Activated naive CD4-positive, alpha-beta T cell (primary cell): ENCODE data around the gene APBB1IP.

Experiments used
- DNase-seq, 4 experiments: peaks; one replicate each; lab custom pipeline; 2025; lab: John Stamatoyannopoulos, UW

The APBB1IP gene

DNA sequence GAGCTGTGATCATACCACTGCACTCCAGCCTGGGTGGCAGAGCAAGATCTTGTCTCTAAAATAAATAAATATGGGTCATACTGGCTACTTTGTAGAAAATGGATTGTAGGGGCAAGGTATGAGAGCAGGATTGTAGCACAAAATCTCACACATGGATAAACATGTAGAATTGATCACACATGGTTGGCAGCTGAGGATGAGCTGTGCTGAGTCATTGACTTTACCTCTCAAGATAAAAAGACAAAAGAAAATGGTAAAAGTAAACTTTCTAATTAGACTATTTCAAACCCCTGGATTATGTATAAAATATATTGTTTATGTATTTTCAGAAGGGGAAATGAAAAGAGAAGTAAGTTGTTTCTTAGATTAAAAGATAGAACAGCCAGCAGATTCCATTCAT, 69.3 kb downstream of the APBB1IP start:
- DNase-seq: no peak

DNA sequence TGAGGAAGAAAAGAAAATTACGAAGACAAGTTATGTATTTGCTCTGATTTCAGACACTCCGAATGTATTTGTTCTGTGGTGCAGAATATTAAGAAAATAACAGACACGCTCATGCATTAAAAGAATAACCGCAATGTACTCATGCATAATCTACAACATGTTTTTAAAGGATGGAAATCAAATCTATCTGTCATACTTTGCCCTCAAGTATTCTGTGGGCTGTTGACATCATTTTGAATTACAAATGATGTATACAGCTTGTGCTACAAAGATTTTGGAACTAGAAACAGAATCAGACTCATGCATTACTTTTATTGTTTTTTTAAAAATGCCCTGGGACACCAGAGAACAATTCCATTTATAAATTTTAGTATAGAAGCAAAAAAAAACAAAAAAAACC, 69.9 kb downstream of the APBB1IP start:
- no peak for DNase-seq

DNA sequence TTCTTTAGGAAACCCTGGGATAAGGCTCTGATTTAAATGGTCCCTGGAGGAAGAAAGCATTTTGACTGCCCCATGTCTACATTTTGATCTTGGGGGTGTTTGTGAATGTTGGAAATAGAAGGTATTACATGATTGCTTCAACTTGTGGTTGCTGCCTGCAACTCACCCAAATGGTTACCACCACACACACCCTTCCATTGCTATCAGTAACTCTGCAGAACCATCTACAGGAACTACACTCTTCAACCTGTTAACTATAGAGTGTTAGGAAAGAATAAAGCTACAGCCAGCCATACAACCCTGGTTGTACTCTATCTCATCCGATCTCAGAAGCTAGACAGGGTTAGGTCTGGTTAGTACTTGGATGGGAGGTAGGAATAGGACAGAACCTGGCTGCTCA, 71.2 kb downstream of the APBB1IP start:
- DNase-seq: no peak

DNA sequence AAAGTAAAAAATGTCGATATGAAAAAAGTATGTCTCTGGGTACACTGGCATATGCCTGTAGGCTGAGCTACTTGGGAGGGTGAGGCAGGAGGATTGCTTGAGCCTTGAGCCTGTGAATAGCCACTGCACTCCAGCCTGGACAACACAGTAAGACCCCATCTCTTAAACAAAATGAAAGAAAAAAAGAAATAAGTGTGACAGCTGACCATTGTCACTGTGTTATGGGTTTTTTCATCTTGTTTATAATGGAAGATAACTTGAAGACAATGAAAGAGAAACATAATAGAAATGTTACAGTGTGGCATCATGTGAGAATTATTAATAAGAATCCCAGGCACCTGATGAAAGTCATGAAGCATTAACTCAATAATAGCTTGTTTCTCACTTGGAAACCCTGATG, 75.0 kb downstream of the APBB1IP start:
- no peak for DNase-seq

DNA sequence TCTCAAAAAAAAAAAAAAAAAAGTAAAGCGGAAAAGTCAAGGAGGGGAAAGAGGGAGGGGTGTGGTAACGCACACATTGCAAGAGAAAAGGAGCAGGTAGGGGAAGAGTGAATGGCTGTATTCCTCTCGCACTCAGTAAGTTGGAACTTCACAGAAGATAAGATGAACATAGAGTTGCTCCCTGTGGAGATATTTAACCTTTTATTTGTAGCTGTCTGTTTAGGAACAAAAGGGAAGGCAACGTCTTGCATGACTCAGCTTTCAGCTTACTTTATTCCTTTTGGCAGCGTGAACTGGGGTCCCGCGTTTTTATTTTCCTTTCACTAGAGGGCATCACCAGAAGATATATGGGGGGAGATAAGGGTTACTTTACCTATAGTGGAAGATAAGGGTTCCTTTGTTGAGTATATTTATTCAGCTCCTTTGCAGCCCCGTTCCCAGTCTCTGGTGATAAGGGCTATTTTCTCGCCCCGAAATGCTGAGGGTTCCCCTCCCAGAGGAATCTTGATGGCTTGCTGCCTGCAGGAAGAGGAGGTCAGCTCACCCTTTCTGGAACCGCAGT, 78.5 kb downstream of the APBB1IP start:
- DNase-seq: no peak

DNA sequence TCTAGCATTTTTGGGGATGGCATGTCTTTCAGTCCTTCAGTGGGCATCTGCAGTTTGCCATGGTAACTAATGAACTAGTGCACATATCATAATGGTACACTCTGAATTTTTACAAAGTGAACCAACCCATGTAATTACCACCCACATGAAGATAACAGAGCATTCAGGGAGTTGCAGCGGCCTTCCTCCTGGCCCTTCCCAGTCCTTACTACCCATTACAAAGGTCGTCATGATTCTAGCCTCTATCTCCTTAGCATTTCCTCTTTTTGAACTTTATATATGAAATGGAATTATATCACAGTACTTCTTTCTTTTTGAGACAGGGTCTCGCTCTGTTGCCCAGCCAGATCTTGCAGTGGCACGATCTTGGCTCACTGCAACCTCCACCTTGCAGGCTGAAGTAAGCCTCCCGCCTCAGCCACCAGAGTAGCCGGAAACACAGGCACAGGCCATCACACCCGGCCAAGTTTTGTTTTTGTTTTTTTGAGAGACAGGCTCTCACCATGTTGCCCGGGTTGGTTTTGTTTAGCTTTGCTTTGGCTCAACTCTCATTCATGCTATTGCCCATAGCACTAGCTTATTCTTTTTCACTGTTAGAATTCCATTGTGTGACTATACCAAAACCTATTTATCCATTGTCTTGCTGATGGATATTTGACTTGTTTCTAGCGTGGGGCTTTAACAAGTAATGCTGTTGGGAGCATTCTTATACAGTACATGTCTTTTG, 79.2 kb downstream of the APBB1IP start:
- no peak for DNase-seq

DNA sequence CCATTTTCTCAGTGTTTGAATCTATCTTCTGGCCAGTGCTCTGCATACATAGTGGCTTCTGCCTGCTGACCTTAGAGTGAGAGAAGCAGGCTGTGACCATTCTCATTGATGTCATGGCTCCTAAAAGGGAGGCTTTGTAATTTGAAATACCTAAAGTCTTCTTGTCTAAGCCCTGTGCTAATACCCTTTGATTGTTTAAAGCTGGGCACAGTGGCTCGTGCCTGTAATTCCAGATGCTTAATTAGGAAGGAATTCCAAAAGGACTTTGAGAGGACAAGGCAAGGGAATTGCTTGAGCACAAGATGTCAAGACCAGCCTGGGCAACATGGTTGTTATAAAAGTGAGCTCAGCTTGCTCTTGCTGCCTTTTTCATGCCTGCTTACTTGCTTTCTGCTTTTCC, 81.7 kb downstream of the APBB1IP start:
- no peak for DNase-seq

DNA sequence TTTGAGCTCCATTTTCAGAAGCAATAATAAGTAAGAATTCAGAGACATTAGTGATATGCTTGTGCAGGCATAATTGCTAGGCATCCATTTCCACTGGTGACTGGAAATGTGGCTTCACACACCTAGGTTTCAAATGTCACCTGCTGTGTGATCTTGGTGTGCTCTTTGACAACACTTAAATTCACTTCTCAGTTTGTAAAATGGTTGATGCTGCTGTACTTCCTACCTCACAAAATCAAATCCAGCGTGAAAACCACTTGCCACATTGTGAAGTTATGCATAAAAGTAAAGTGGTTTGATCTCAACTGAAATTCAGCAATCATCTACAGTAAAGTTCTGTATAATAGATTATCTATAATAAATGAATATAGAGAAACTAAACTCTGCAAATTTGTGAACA, 82.4 kb downstream of the APBB1IP start:
- no peak for DNase-seq

DNA sequence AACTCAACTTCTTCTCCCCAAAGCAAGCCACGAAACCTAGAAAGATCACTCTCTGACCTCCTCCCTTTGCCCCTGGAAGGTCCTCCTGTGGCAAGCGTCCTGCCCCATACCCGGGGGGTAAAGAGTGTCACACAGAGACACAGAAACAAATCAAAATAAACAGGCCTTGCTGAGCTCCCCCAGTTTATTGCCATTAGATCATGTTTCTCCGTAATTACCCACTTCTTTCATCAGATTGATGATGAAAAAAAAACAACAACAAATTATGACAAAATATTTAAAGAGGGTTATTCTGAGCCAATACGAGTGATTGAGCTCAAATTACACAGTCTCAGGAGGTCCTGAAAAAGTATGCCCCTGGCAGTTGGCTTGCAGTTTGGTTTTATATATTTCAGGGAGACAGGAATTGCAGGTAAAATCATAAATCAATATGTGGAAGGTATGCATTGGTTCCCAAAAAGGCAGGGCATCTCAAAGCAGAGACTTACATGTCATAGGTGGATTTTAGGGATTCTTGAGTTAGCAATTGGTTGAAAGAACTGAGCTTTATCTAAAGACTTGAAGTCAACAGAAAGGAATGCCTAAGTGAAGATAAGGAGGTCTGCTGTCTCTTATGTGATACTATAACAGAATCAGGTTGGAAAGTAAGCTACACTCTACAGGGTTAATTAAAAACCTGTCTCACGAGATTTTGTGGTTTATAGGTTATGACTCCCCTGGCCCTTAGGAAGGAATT, 86.2 kb downstream of the APBB1IP start:
- no peak for DNase-seq

DNA sequence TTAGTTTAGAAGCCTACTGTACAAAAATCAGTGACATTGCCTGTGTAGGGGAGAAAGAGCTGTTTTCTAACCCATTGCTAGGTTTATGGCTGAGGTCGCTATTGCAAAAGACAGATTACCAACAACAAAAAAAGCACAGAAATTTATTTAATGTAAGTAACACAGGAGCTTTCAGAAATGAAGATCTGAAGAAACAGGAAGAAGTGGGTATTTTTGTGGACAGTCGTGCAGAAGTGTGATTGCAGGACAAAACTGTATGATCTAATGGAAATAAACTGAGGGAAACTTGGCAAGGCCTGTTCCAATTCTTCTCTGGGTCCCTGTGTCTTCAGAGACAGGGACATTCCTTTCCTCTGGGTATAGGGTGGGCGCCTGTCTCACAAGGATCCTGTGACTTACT, 87.4 kb downstream of the APBB1IP start:
- DNase-seq: no peak

DNA sequence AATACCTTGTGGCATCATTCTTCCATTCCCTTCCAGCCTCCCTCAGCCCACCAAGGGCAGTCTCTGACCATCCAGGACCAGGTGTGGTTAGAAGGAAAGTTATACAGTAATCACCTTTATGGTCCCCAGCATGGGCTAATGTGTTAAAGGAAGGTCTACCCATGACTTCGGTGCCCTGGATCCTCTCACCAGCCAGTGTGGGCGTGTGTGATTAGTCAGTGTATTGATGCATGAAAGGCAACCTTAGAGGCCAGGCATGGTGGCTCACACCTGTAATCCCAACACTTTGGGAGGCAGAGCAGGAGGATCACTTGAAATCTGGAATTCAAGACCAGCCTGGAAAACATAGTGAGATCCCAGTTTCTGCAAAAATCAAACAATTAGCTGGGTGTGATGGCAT, 88.9 kb downstream of the APBB1IP start:
- DNase-seq: no peak

DNA sequence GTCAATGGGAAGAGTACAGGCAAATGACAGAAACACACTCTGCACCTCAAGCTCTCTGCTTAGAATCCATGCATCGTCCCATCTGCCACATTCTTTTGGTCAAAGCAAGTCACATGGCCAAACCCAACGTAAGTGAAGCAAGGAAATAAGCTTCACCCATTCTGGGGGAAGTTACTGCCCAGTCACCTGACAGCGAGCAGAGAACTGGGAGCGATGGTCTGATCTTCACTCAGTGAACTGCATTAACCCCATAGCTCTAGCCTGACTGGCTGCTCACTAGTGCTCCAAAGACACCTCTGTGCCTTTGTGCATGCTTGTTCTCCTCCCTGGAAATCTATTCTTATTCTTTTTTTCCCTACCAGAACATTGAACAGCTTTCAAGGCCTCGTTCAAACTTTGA, 89.9 kb downstream of the APBB1IP start:
- DNase-seq: no peak

DNA sequence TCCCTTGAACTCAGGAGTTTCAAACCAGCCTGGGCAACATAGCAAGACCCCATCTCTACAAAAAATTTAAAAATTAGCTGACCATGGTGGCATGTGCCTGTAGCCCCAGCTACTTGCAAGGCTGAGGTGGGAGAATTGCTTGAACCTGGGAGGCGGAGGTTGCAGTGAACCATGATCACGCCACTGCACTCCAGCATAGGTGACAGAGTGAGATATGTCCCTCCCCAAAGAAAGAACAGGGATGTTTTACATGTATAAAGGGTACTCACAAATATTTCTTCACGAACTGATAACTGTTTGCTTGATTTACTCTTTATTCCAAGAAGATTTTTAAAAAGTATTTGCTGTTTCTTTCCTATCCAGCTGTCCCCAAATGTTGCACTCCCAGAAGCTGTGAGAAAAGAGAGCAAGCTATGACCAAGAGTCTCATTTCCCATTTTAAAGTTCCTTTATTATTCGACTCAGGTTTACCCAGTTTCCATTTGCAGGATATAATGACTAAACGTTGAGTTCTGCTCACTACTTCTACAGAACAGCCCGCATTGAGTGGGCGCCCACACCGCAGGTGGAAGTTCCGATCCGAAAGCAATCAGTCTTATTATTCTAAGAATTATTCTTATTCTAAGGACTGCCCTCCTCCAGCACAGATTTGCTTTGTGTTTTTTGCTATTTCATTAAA, 90.7 kb downstream of the APBB1IP start:
- DNase-seq: no peak

DNA sequence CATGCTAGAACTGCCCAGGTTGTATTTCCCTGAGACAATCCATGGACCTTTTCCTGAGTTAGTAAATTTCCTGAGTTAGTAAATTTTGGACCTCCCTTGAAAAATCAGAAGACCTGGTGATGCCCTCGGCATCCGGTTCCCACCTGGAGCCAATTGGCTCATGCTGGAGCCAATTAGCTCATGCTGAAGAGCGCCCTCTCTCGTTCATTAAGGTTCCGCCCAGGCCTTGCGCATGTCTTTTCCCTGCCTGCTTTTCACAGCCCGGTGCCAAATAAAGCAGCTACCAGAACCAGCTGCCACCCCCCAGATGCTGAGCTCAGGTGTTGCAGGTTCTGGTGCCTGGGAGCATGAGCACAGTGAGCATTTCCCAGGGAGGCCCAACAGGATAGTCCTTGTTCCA, 96.2 kb downstream of the APBB1IP start:
- DNase-seq: no peak

DNA sequence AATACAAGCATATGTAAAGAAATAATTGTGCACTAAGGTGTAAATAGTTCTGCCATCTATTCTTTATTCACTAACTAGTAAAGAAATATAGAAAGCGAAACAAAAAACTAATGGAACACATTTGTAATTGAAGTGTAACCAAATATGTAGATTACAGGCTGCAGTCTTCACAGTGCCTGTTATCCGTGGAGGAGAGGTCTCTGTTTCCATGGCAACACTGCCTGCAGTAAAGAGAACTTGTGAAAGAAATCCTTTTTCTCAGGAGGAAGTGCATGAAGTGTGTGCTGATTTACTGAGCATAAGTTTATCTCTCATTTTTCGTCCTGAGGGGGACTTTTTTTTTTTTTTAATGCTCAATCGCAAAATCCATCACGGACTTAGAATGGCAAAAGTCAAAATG, 102.5 kb downstream of the APBB1IP start:
- no peak for DNase-seq

DNA sequence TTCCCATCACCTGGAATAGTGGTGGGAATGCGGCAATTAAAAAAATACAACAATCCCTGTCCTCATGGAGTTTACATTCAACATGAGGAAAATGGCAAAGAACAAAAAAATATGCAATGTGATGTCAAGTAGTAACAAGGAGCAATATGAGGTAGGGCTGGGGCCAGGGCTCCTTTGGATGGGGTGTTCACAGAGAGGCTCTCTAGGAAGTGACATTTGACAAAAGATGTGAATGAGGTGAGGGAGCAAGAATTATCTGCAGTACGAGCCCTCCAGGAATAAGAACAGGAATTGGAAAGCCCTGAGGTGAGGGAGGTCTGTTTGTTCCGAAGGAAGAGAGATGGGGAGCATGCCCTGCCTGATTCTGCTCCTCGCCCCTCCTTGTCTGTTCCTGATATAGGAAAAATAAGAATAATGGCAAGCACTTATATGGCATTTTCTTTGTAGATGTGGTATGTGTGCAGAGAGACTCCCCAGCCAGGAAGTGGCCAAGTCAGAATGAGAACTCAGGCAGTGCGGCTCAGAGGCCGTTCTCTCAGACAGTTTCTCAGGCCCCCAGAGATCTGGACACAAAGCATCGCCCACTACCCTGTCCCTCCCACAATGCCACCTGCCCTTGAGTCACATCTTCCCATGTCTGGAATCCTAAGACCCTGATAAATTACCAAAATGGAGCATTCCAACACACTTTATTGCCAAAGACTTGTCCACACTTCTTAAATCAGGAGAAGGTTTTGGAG, 105.6 kb downstream of the APBB1IP start:
- DNase-seq: no peak

DNA sequence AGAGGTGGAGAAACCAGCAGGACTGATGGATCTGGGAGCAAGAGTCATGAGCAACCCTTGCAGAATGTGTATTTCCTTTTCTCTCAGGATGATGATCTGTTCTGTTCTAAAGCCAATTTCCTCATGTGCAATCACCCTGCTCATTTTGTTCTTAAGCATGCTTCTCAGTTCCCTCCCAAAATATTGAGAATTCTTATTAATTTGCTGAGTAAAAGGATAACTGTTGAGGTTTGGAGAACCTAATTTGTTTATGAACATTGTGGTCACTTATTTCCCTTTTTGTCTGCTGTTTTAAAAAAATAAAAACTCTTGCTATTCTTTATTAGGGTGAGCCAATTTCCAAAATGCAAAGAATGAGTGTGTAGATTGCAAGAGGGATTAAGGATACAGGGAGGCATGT, 106.8 kb downstream of the APBB1IP start:
- no peak for DNase-seq

DNA sequence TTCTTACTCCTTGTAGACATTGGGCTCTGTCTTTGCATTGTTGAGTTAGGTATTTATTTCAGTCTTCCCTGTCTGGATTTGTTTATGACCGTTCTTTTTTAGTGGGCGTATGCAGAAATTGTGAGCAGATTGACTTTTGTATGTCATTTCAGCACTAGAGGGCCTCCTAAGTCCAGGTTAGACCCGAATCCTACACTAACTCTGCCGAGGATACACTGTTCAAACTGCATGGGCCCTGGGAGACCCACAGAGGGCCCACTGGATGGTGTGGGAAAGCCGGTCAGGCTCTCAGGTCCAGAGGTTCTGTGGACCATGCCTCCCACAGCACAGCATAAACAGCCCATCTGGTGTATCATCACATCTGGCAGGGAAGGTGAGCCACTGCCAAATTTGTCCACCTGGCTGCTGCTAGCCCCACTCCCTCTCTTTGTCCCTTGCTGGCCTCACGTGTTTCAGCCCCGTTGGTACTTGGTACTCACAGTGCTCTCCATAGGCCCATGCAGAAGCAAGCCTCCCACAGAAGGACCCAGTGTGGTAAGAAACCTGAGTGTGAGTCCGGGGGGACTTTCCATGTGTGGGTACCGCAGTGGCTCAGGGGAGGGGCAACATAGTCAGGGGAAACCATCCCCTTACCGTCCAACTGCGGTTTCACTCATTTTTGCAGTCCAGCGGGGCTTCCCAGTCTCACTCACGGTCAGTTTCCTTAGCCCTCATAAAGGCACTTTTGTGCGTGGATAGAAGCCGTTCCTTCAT, 112.8 kb downstream of the APBB1IP start:
- no peak for DNase-seq

DNA sequence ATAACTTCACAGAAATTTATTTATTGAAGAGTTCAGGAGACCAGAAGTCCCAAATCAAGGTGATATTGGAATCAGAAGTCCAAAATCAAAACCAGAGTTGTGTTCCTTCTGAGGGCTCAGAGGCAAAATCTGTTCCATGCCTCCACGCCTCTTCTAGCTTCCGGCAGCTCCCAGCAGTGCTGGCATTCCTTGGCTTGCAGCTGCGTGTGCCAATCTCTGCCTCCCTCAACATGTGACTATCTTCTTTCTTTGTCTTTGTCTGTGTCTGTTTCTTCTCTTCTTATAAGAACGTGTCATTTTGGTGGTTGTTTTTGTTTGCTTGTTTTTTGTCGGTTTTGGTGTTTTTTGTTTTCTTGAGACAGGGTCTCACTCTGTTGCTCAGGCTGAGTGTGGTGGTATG, 116.1 kb downstream of the APBB1IP start:
- no peak for DNase-seq

DNA sequence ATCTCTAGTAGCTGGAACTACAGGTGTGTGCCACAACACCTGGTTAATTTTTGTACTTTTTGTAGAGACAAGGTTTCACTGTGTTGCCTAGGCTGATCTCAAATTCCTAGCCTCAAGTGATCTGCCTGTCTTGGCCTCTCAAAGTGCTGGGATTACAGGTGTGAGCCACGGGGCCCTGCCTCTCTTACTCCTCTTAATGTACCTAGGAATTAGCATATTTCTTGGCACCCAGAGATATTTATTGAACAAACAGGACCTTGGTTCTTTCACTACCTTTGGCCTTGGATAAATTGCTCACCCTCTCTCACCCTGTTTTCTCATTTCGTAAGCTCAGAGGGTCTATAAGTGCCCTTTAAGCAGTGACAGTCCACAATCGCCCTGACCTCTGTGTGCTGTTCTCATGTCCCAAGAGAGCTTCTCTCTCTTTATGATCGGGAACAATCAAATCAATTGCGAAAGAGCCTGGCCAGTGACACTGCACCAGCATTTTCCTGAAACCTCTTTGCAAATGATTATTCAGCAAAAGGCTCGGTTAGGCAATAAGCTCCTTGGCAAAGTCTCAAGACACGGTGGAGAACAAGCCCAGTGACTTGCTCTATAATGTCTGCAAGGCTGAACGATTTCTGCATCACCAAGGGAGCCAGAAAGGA, 117.7 kb downstream of the APBB1IP start:
- no peak for DNase-seq
